Stomach (tissue), 4 donors: ENCODE data around the gene DEPDC5.

Source experiments
- EP300 ChIP-seq: sonication (generic); formaldehyde crosslinking; IDR thresholded peaks from one replicate; pipeline ENCODE4 v1.6.1; 2017; ENCODE audit warnings: antibody characterized with exemption
- POLR2A ChIP-seq, 4 donors: fragments of 450-650 bp; IDR thresholded peaks; one replicate each; pipeline ENCODE4 v1.6.1; 2016; ENCODE audit warnings: antibody characterized with exemption in 4 of 4, control low read depth in 2 of 4, mild to moderate bottlenecking in 1 of 4, moderate library complexity in 1 of 4
- POLR2AphosphoS5 ChIP-seq, 3 donors: sonication (generic); formaldehyde crosslinking; IDR thresholded peaks; one replicate each; pipeline ENCODE4 v1.6.1; 2016; ENCODE audit warnings: antibody characterized with exemption in 3 of 3
- TF ChIP-seq, protein P1 (sequence below), 7 experiments: fragments of 450-650 bp in 4 of 7; fragments of 200-600 bp in 3 of 7; sonication (generic) in 3 of 7; IDR thresholded peaks; one replicate each; pipeline ENCODE4 v1.5.1; 2016 to 2019; ENCODE audit warnings: antibody characterized with exemption in 7 of 7, control low read depth in 2 of 7, mild to moderate bottlenecking in 1 of 7

- TF ChIP-seq POLR2A (IDR thresholded peaks at IDR 0.05) (no peak), EP300 (no peak), POLR2AphosphoS5 (IDR thresholded peaks at IDR 0.05) (no peak)
- TF ChIP-seq, protein P1, sequence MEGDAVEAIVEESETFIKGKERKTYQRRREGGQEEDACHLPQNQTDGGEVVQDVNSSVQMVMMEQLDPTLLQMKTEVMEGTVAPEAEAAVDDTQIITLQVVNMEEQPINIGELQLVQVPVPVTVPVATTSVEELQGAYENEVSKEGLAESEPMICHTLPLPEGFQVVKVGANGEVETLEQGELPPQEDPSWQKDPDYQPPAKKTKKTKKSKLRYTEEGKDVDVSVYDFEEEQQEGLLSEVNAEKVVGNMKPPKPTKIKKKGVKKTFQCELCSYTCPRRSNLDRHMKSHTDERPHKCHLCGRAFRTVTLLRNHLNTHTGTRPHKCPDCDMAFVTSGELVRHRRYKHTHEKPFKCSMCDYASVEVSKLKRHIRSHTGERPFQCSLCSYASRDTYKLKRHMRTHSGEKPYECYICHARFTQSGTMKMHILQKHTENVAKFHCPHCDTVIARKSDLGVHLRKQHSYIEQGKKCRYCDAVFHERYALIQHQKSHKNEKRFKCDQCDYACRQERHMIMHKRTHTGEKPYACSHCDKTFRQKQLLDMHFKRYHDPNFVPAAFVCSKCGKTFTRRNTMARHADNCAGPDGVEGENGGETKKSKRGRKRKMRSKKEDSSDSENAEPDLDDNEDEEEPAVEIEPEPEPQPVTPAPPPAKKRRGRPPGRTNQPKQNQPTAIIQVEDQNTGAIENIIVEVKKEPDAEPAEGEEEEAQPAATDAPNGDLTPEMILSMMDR (IDR thresholded peaks at IDR 0.05) = no peak
These were observed 121.0 kb downstream of the DEPDC5 start for GRCh38 chr22:31874821-31875220.
